Umbilical cord (tissue), 2 donors: Measurements from ENCODE around the gene TRIM9. TPM values are rescaled to one million over a fixed set of nuclear protein-coding genes. Genes with fewer than 3 reads are reported as not detected.
A peak's percentile ranks its signal among the peaks of the same experiment; 100 is the strongest.

ENCODE experiments used
- DNase-seq: peaks from one replicate; pipeline ENCODE4 v3.0.0-alpha.2; 2015; ENCODE audit warnings: low spot score
- total RNA-seq: library from RNA; depleted of rRNA; stranded (reverse); fragments of >200 nt; gene quantifications from one replicate; pipeline ENCODE4 v1.2.3, GENCODE V29; 2014; ENCODE audit warnings: low replicate concordance; ENCODE audit not compliant: insufficient read depth

Gene TRIM9
- total RNA-seq, 1 donor from 2014 or later: 30.8 TPM

DNA sequence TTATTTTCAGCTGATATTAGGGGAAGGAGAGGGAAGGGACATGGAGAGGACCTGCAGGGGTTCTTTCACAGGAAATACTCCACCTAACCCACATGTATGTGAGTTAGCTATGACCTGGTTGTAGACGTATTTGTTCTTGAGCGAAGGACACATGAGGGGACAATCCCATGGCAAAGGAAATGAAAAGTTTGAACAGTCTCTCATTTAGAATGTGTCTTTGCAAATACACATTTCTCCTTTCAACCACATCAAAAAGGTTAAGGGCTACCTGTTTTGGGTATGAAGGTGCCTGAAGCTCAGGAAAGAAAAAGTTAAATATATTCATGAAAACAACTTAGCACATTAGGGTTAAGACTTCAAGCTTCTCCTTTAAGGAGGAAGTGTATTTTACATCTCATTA lies 158.0 kb downstream of the TRIM9 start:
- no peak for DNase-seq

DNA sequence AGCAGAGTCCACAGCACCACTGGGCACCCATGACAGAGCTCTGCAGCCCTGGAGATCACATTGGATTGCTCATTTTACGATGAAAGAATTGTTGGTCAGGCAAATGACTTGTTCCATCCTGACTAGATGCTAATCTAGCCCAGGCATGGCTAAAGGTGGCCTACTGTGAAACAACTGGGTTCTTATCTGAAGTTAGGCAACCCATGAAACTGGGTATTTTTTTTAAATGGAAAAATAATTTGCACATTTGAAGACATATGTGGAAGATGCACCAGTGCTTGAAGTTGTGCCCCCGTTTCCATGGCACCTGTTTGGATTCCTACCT lies 158.9 kb downstream of the TRIM9 start:
- no peak for DNase-seq

DNA sequence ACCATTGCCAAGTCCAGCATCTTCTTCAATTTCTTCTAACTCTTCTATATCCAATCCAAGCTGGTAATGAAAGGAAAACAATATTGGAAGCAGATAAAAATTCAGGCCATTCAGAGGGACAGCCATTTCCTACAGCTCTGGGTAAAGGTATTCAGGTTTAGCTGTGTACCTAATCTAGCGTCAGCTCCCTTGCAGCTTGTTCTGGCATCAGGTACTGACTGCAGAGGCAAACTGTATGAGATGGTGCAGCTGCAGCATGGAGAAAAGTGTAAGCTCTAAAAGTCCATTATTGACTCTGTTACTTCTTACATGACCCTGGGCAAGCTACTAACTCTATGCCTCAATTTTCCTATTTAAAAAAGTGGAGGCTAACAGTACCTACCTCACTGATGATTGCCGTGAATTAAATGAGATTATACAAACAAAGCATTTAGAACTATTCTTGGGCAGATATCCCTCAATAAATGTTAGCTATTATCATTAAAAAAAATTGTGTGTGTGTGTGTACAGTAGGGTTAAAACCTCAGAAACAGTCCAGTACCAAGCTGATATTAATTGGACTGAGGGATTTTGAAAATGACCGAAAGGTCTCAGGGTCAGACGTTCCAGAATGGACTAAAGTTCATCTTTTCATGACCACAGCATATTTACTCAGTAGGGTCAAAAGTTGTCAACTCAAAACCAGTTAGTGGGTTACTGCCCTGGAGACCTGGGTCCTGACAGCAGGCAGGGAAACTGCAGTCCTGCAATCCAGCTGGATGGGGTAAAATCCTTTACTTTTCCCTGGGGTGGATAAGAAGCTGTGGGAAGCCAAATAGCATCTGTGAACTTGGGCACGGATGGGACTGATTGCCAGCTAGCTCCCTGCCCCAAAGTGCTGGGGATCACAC lies 159.5 kb downstream of the TRIM9 start:
- DNase-seq: no peak

DNA sequence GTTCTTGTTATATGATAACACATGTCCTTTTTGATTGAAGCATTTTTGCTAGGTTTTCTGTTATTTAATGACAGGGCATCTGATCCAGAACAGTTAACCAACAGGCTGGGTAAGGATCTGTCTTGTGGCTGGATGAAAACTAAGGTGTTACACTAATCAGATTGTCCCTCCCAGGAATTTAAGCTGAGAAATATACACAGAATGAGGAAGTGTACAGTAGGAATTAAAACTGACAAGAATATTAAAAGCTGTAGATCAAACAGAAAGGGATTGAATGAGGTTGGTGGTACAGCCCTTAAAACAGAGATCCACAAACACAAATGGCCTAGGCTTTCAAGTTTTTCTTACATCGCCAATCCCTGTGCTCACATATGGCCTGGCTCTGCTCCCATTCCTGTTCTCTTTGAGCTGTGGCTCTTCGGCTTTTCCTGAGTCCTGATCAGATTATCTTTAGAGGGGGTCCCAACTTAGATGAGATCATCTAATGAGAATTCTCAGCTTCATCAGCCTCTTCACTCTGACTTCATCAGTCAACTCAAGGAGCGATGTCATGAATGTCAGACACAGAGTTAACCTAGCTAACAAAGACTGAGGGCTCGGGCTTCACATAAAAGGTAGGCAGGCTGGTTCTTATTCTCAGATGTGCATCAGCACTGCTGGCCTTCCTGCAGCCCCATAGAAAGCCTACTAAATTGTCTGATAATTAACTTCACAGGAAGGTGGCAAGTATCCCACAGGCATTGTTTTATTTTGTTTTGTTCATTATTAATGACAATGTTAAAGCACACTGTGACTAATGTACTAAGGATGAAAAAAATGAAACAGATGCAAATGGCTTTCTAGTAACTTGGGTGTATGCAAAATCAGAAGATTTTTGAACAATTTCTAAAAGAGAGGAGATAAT lies 162.1 kb downstream of the TRIM9 start:
- no peak for DNase-seq

GRCh38 chr14:50932156-50932555 lies 162.7 kb downstream of the TRIM9 start:
- DNase-seq: no peak

- DNase-seq: no peak
These were observed 163.3 kb downstream of the TRIM9 start for GRCh38 chr14:50931559-50931958.

GRCh38 chr14:50929506-50929905 lies 165.4 kb downstream of the TRIM9 start:
- DNase-seq: no peak

DNA sequence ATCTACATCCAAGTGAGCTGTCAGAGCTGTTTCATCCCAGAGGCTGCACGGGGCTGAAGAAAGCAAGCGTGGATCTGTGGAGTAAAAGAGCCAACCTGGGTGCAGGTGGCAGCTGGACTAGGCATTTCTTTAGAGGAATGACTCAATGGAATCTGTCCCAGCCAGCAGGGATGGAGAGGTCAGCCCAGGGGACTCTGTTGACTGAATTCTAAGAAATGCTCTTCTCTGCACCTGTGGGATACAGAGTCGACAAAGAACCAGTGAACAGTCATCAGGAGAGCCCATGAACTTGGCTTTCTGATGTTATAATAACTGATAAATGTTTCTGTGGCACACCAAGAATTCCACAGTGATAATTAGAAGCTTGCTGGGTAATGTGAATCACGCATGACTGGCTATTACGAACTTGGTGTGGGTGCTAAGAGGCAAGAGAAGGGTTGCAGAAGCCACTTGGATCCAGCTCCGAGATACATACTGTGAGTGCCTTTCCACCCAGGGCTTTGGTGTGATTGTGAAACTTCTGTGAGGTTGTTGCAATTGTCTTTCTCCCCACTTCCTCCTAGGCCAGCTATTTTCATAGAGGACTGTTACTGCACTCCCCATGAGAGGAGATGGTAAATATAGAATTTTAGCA lies 166.8 kb downstream of the TRIM9 start:
- DNase-seq: peak; percentile 50

- DNase-seq: peak; percentile 21
These were observed 168.0 kb downstream of the TRIM9 start for GRCh38 chr14:50926851-50927386.

Other genes starting within 250 kb of the TRIM9 start
- gene ABHD12B, start 223.1 kb downstream of the TRIM9 start, total RNA-seq: 5.1 TPM
- gene PYGL, start 150.6 kb downstream of the TRIM9 start, total RNA-seq: 51.0 TPM
- 44.8 TPM for gene TMX1, start 145.1 kb upstream of the TRIM9 start, total RNA-seq